ENCODE data around the gene PTPRG.

- no peak for TF ChIP-seq CTCF (IDR thresholded peaks at IDR 0.05; ENCODE audit: low read depth, low read length, poor library complexity, severe bottlenecking)
- TF ChIP-seq EZH2phosphoT487 (IDR thresholded peaks at IDR 0.05; ENCODE audit: borderline replicate concordance, low read length) = no peak
Measured at GRCh38 chr3:62214850-62215249, 653.5 kb downstream of the PTPRG start.

Data from DOHH2 (cell line).